ENCODE data around the gene FBXO30. TPM values are rescaled to one million over a fixed set of nuclear protein-coding genes. Genes with fewer than 3 reads are reported as not detected.

The FBXO30 gene
- total RNA-seq, 1 donor from 2014 or later: 4.8 TPM

DNA sequence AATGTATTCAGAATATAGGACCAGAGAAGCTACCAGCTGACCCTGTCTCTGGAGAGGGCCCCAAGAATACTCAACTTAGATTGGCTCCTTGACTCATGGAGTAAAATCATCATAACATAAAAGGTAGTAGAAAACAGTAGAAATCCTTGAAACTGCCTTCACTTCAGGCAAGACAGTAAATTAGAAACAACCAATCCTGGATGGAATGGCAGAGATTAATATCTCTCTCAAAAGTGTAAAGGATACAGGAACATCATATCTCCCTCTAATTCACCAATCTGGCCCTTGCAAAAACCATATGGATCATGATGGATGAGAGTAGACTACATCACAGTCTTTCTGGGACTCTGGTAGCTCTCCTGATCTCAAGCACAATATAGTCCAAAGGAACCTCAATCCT is 58.9 kb downstream of the FBXO30 start:
- intact Hi-C loops (cut with micrococcal nuclease): no loop called here

DNA sequence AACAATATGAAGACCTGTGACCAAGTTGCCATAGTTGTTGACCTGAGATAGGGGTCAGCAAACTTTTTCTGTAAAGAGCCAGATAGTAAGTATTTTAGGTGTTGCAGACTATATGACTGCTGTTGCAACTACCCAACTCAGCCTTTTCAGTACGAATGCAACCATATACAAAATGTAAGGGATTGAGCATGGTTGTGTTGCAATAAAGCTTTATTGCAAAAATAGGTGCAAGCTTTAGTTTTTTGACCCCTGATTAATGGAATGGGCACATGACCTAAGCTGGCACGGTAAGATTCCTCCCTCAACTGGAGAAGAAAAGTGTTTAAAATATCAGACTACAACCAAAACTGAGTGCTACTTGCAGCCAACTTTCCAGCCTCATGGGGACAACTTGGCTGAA is 62.0 kb downstream of the FBXO30 start:
- intact Hi-C loops (cut with micrococcal nuclease): no loop called here

- intact Hi-C loops (cut with micrococcal nuclease): no loop called here
Observed at GRCh38 chr6:145749632-145750031, 65.0 kb downstream of the FBXO30 start.

DNA sequence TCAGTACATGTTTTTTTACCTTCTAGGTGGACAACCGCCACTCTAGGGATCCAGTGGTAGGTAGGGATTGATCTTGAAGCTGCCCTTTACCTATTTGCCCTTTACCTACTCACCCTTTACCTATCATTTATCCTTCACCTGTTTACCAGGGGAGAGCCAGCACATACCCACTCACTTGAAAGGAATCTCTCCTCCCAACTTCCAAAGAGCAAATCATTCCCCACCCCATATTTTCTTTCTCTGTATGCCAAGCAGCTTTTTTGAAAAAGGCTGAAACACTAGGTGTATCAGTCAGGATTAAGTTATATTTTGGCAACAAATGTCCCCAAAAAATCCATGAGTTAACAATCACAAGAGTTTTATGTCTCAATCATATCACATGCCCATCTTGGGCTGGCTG is 68.7 kb downstream of the FBXO30 start:
- intact Hi-C loops (cut with micrococcal nuclease): no loop called here

DNA sequence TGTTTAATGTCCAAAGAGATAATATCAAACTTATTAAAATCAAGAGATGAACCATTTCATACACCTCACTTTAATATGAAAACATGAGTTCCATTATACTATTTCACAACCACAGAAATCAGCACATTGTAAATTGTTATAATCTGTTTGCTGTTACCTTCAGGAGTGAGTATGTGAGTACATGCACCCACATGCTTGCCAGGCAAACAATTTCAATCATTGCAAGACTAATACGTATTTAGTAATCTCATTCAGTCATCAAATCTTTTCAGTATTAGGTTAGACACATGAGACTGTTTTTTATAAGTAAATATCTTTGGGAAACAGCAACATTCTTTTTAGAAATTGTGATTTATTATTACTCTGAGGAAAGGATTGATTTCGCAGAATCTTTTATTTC is 70.0 kb downstream of the FBXO30 start:
- intact Hi-C loops (cut with micrococcal nuclease): no loop called here

Other genes starting within 250 kb of the FBXO30 start
- 5.3 and 7.3 TPM in 2 replicates for gene EPM2A, start 79.3 kb downstream of the FBXO30 start, total RNA-seq
- 18.3 and 20.2 TPM in 2 replicates for gene SHPRH, start 149.6 kb upstream of the FBXO30 start, total RNA-seq
- not detected in 2 replicates for gene GRM1, start 214.3 kb upstream of the FBXO30 start, total RNA-seq